Adrenal gland (tissue), 5 donors: ENCODE data around the gene CRCP.

Experiments used
- POLR2A ChIP-seq, 2 donors: fragments of 450-650 bp; IDR thresholded peaks; one replicate each; pipeline ENCODE4 v1.6.1; 2017; ENCODE audit warnings: antibody characterized with exemption in 2 of 2, mild to moderate bottlenecking in 2 of 2, moderate library complexity in 1 of 2
- TF ChIP-seq, protein P1 (sequence below), 6 experiments: fragments of 450-650 bp in 4 of 6; fragments of 200-600 bp in 2 of 6; sonication (generic) in 1 of 6; IDR thresholded peaks; 1 replicate in 5 of 6; 2 replicates in 1 of 6; pipeline versions ENCODE4 v1.5.1 to v1.8.0; 2016 to 2021; ENCODE audit warnings: antibody characterized with exemption in 6 of 6, mild to moderate bottlenecking in 2 of 6, moderate library complexity in 1 of 6
- donor health status: DM: no; HTN: no; CAD: no.

DNA sequence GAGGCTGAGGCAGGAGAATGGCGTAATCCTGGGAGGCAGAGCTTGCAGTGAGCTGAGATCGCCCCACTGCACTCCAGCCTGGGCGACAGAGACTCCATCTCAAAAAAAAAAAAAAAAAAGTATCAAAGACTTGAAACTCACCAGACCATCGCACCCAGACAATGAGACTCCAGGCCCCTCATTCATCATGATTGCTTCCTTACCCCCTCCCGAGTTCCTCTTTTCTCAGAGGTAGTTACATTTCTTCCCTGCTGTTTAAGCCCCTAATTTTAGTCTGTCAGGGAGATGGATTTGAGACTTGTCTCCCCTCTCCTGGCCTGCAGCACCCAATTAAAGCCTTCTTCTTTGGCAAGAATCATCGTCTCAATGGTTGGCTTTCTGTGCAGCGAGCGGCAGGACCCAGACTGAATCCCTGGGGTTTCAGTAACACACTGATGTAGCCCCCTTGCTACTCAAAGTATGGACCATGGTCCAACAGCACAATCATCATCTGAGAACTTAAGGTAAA, 71.1 kb downstream of the CRCP start:
- TF ChIP-seq, protein P1, sequence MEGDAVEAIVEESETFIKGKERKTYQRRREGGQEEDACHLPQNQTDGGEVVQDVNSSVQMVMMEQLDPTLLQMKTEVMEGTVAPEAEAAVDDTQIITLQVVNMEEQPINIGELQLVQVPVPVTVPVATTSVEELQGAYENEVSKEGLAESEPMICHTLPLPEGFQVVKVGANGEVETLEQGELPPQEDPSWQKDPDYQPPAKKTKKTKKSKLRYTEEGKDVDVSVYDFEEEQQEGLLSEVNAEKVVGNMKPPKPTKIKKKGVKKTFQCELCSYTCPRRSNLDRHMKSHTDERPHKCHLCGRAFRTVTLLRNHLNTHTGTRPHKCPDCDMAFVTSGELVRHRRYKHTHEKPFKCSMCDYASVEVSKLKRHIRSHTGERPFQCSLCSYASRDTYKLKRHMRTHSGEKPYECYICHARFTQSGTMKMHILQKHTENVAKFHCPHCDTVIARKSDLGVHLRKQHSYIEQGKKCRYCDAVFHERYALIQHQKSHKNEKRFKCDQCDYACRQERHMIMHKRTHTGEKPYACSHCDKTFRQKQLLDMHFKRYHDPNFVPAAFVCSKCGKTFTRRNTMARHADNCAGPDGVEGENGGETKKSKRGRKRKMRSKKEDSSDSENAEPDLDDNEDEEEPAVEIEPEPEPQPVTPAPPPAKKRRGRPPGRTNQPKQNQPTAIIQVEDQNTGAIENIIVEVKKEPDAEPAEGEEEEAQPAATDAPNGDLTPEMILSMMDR (IDR thresholded peaks at IDR 0.05): no peak
- TF ChIP-seq POLR2A (IDR thresholded peaks at IDR 0.05): no peak
